Endothelial cell (in vitro differentiated cells): ENCODE data around the gene ZCCHC24. TPM values are rescaled to one million over a fixed set of nuclear protein-coding genes. Genes with fewer than 3 reads are reported as not detected.

Experiments
- DNase-seq: peaks from one replicate; pipeline ENCODE4 v3.0.0; 2021; ENCODE audit warnings: low spot score
- H3K27ac Mint-ChIP-seq: one replicate; pipeline ENCODE4 v1.8.0; 2021; ENCODE audit warnings: mixed read lengths, inconsistent platforms; ENCODE audit not compliant: unreplicated experiment
- H3K27me3 Mint-ChIP-seq: one replicate; pipeline ENCODE4 v1.8.0; 2021; ENCODE audit warnings: mild to moderate bottlenecking, moderate library complexity, mixed read lengths, inconsistent platforms; ENCODE audit not compliant: unreplicated experiment
- H3K36me3 Mint-ChIP-seq: one replicate; pipeline ENCODE4 v1.8.0; 2021; ENCODE audit warnings: mild to moderate bottlenecking, low read depth, mixed read lengths, inconsistent platforms; ENCODE audit not compliant: unreplicated experiment
- H3K4me1 Mint-ChIP-seq: one replicate; pipeline ENCODE4 v1.8.0; 2021; ENCODE audit warnings: mild to moderate bottlenecking, mixed read lengths, inconsistent platforms; ENCODE audit not compliant: unreplicated experiment
- H3K4me3 Mint-ChIP-seq: one replicate; pipeline ENCODE4 v1.8.0; 2021; ENCODE audit warnings: mild to moderate bottlenecking, mixed read lengths, inconsistent platforms; ENCODE audit not compliant: unreplicated experiment
- H3K9me3 Mint-ChIP-seq: one replicate; pipeline ENCODE4 v1.8.0; 2021; ENCODE audit warnings: mixed read lengths, inconsistent platforms; ENCODE audit not compliant: unreplicated experiment
- total RNA-seq: library from RNA; stranded (reverse); fragmentation: NEBNext Ultra II Directional; extraction: Animal tissue kit (Norgen Biotek cat#: 25700); gene quantifications from one replicate; pipeline ENCODE4 v1.2.1, GENCODE V29; 2021; ENCODE audit not compliant: unreplicated experiment
- TF ChIP-seq, protein P1 (sequence below): fragments of 200-600 bp; sonication (generic); IDR thresholded peaks from one replicate; pipeline ENCODE4 v1.5.0; 2021; ENCODE audit warnings: antibody characterized with exemption; ENCODE audit not compliant: unreplicated experiment

Gene ZCCHC24
- total RNA-seq, 1 donor from 2014 or later = 60.0 TPM

DNA sequence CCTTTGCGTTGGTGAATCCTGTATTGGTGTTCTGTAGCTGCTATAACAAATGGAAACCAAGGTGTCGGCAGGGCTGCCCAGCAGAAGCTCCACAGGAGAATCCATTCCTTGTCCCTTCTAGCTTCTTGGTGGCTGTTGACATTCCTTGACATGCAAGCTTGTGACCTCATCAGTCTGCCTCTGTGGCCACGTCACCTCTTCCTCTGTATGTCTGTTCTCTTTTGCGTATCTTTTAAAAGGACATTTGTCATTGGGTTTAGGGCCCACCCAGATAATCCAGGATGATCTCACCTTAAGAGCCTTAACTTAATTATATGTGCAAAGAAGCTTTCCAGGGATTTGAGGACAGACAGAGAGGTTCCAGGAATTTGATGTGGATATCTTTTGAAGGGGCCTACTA, 15.3 kb upstream of the ZCCHC24 start:
- TF ChIP-seq, protein P1, sequence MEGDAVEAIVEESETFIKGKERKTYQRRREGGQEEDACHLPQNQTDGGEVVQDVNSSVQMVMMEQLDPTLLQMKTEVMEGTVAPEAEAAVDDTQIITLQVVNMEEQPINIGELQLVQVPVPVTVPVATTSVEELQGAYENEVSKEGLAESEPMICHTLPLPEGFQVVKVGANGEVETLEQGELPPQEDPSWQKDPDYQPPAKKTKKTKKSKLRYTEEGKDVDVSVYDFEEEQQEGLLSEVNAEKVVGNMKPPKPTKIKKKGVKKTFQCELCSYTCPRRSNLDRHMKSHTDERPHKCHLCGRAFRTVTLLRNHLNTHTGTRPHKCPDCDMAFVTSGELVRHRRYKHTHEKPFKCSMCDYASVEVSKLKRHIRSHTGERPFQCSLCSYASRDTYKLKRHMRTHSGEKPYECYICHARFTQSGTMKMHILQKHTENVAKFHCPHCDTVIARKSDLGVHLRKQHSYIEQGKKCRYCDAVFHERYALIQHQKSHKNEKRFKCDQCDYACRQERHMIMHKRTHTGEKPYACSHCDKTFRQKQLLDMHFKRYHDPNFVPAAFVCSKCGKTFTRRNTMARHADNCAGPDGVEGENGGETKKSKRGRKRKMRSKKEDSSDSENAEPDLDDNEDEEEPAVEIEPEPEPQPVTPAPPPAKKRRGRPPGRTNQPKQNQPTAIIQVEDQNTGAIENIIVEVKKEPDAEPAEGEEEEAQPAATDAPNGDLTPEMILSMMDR = no peak
- Mint-ChIP-seq H3K27ac (no peak overlapping the region), H3K36me3 (no peaks in the 10 kb centered on the region)

DNA sequence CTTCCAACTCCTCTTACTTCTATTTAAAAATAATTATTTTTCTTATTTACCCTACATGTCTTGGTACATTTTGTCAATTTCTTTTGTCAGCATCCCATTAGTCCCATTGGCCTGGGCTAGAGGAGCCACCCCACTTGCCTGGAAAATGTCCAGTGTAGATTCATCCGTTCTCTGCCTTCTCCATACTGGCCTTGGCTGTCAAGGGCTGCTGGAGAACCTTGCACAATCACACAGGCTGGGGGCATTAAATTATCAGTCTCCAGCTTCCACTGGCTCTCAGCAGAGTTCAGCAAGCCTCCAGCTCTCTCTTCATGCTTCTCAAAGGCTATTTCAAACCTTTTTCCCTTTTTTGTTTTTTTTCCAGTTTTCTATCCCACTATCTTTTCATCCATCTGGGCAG, 13.8 kb upstream of the ZCCHC24 start:
- peaks cover 5% of the 10 kb centered on the region for H3K27me3 Mint-ChIP-seq
- H3K9me3 Mint-ChIP-seq = no peaks in the 10 kb centered on the region

More for the DNA sequence above, 15.3 kb upstream of the ZCCHC24 start:
- Mint-ChIP-seq H3K4me1 (peaks cover 6% of the 10 kb centered on the region), H3K27me3 (peaks cover 5% of the 10 kb centered on the region), H3K4me3 (no peak overlapping the region), H3K9me3 (no peaks in the 10 kb centered on the region)
- DNase-seq = no peak

DNA sequence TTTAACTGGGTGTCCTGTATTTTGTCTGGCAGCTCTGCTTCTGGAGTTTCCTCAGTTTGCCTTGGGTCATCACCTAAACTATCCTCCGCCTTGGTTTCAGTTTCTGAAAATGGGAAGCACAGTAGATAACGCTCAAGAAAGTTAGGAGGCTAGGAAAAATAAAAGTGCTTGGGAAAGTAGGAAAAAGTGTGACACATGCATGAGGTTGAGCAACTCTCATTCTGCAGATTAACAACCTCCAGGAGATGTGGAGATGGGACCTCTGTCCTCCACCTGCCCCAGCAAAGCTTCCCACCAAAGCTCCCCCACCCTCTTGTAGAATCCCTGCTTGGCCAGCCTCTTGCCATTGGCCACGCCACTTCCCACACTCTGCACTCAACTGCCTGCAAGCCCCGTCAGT, 13.1 kb upstream of the ZCCHC24 start:
- no peaks in the 10 kb centered on the region for H3K36me3 Mint-ChIP-seq
- TF ChIP-seq, protein P1 = no peak
- H3K9me3 Mint-ChIP-seq = no peaks in the 10 kb centered on the region
- peaks cover 5% of the 10 kb centered on the region for H3K27me3 Mint-ChIP-seq
- H3K27ac Mint-ChIP-seq = no peak overlapping the region
- peaks cover 20% of the 10 kb centered on the region for H3K4me1 Mint-ChIP-seq
- no peak for DNase-seq
- H3K4me3 Mint-ChIP-seq = no peak overlapping the region

More for the DNA sequence above, 13.8 kb upstream of the ZCCHC24 start:
- Mint-ChIP-seq H3K27ac (no peak overlapping the region), H3K4me1 (peaks cover 12% of the 10 kb centered on the region), H3K4me3 (no peak overlapping the region), H3K36me3 (no peaks in the 10 kb centered on the region)
- DNase-seq = no peak
- TF ChIP-seq, protein P1 = no peak

DNA sequence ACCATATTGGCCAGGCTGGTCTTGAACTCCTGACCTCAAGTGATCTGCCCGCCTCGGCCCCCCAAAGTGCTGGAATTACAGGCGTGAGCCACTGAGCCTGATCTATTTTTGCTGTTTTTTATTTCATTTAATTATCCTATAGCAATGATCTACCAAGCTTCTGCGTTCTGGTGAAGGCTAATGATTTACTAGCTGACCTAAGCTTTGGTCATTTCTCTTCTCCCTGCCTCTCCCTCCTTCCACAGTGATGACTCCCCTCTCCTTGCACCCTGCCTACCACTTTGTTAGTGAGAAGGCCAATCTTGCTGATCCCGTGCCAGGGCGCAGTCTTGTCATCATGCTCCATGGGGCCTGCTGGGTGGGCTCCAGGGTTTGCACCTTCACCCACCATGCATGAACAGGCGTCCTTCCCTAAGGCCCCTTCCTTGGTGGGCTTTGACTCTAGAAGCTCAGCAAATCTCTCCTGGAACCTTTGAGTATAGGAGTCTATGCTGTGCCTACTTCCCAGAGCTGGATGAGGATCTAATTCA, 11.9 kb upstream of the ZCCHC24 start:
- DNase-seq = no peak
- Mint-ChIP-seq H3K36me3 (no peaks in the 10 kb centered on the region), H3K9me3 (no peaks in the 10 kb centered on the region), H3K27me3 (peaks cover 5% of the 10 kb centered on the region), H3K4me1 (peaks cover 28% of the 10 kb centered on the region), H3K27ac (no peak overlapping the region), H3K4me3 (no peak overlapping the region)
- TF ChIP-seq, protein P1 = no peak

DNA sequence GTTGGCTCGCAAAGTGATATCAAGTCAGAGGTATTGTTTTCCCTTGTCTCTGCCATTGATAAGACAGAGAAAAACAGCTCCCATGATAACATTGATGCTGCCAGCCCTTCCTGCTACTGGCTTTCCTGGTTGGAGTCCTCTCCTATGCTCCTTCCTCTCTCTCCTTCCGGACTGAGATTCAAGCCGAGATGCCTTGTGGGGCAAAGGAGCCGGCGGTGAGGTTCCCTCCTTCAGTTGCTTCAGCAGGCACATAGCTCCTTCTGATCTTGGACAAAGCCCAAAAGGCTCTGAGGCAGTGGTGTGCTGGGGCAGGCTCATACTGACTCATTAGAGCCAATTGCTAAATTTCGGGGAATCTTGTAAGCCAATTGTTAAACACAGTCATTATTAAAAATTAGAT, 8.8 kb upstream of the ZCCHC24 start:
- TF ChIP-seq, protein P1 = no peak
- Mint-ChIP-seq H3K4me1 (peaks cover 36% of the 10 kb centered on the region), H3K4me3 (no peak overlapping the region), H3K27ac (no peak overlapping the region), H3K36me3 (no peaks in the 10 kb centered on the region), H3K27me3 (peaks cover 7% of the 10 kb centered on the region), H3K9me3 (no peaks in the 10 kb centered on the region)
- DNase-seq = no peak
